Mesenchymal stem cell (in vitro differentiated cells and primary cell): ENCODE measurements around the gene SHANK3.

Experiments used
- DNase-seq: peaks from one replicate; pipeline ENCODE4 v3.0.0-alpha.2; 2013
- H2AFZ ChIP-seq: one replicate; pipeline ENCODE4 v1.6.1; 2013; ENCODE audit warnings: low read depth, mild to moderate bottlenecking, control low read depth, inconsistent platforms, low read length, moderate library complexity
- H2AK5ac ChIP-seq: 2 replicates; pipeline ENCODE4 v1.6.1; 2013; ENCODE audit warnings: low read length, moderate library complexity, mild to moderate bottlenecking, inconsistent platforms; ENCODE audit not compliant: severe bottlenecking
- H2BK120ac ChIP-seq: one replicate; pipeline ENCODE4 v1.6.1; 2013; ENCODE audit warnings: low read depth, mild to moderate bottlenecking, inconsistent platforms, low read length, moderate library complexity
- H2BK12ac ChIP-seq, 2 experiments: one replicate each; pipeline ENCODE4 v1.6.1; 2013; ENCODE audit warnings: inconsistent platforms in 2 of 2, low read length in 2 of 2, mild to moderate bottlenecking in 2 of 2, moderate library complexity in 2 of 2, control low read depth in 1 of 2
- H2BK15ac ChIP-seq: one replicate; pipeline ENCODE4 v1.6.1; 2013; ENCODE audit warnings: mild to moderate bottlenecking, low read depth, inconsistent platforms; ENCODE audit not compliant: poor library complexity, severe bottlenecking
- H2BK5ac ChIP-seq: 2 replicates; pipeline ENCODE4 v1.6.1; 2013; ENCODE audit warnings: low read depth, mild to moderate bottlenecking, low read length, control low read depth, inconsistent platforms; ENCODE audit not compliant: poor library complexity, severe bottlenecking
- H3K14ac ChIP-seq, 2 experiments: one replicate each; pipeline ENCODE4 v1.6.1; 2013; ENCODE audit warnings: inconsistent platforms in 2 of 2, low read length in 2 of 2, control low read depth in 1 of 2, mild to moderate bottlenecking in 1 of 2, moderate library complexity in 1 of 2
- H3K18ac ChIP-seq, 2 experiments: one replicate each; pipeline ENCODE4 v1.6.1; 2013; ENCODE audit warnings: inconsistent platforms in 2 of 2, low read length in 2 of 2, control low read depth in 1 of 2, low read depth in 1 of 2, mild to moderate bottlenecking in 1 of 2
- H3K23ac ChIP-seq, 2 experiments: one replicate each; pipeline ENCODE4 v1.6.1; 2013; ENCODE audit warnings: inconsistent platforms in 2 of 2, low read length in 2 of 2, mild to moderate bottlenecking in 2 of 2, moderate library complexity in 2 of 2, control low read depth in 1 of 2
- H3K27ac ChIP-seq: 2 replicates; pipeline ENCODE4 v1.5.1; 2013; ENCODE audit warnings: mild to moderate bottlenecking, moderate library complexity, low read length, control low read depth, inconsistent platforms; ENCODE audit not compliant: poor library complexity, severe bottlenecking
- H3K27me3 ChIP-seq, 2 experiments: 2 replicates each; pipeline versions ENCODE4 v1.6.1 to v1.7.0; 2013; ENCODE audit warnings: low read length in 2 of 2, mild to moderate bottlenecking in 2 of 2, moderate library complexity in 2 of 2, control low read depth in 1 of 2, inconsistent platforms in 1 of 2; ENCODE audit not compliant: control insufficient read depth in 1 of 2, insufficient read depth in 1 of 2
- H3K36me3 ChIP-seq, 2 experiments: 2 replicates each; pipeline versions ENCODE4 v1.6.1 to v1.7.0; 2013; ENCODE audit warnings: low read length in 2 of 2, control low read depth in 1 of 2, inconsistent platforms in 1 of 2, low read depth in 1 of 2, mild to moderate bottlenecking in 1 of 2; ENCODE audit not compliant: insufficient read depth in 2 of 2, control insufficient read depth in 1 of 2
- H3K4ac ChIP-seq, 2 experiments: one replicate each; pipeline ENCODE4 v1.6.1; 2013; ENCODE audit warnings: inconsistent platforms in 2 of 2, low read length in 2 of 2, mild to moderate bottlenecking in 2 of 2, moderate library complexity in 2 of 2, control low read depth in 1 of 2, low read depth in 1 of 2
- H3K4me1 ChIP-seq: 2 replicates; pipeline ENCODE4 v1.6.1; 2013; ENCODE audit warnings: low read depth, low read length, control low read depth; ENCODE audit not compliant: control insufficient read depth, insufficient read depth
- H3K4me2 ChIP-seq: 2 replicates; pipeline ENCODE4 v1.6.1; 2013; ENCODE audit warnings: low read length, mild to moderate bottlenecking, inconsistent platforms; ENCODE audit not compliant: poor library complexity, severe bottlenecking
- H3K4me3 ChIP-seq, 2 experiments: 2 replicates each; pipeline versions ENCODE4 v1.5.1 to v1.7.0; 2013; ENCODE audit warnings: low read length in 2 of 2, mild to moderate bottlenecking in 2 of 2, control low read depth in 1 of 2, low read depth in 1 of 2; ENCODE audit not compliant: insufficient read depth in 1 of 2
- H3K79me1 ChIP-seq: replicated peaks from 2 replicates; pipeline ENCODE4 v1.6.1; 2013; ENCODE audit warnings: mild to moderate bottlenecking, control low read depth, low read length, inconsistent platforms; ENCODE audit not compliant: poor library complexity, severe bottlenecking
- H3K9ac ChIP-seq: 2 replicates; pipeline ENCODE4 v1.7.0; 2013; ENCODE audit warnings: mild to moderate bottlenecking, low read length, moderate library complexity
- H3K9me3 ChIP-seq: 2 replicates; pipeline ENCODE4 v1.7.0; 2013; ENCODE audit warnings: mild to moderate bottlenecking, low read length; ENCODE audit not compliant: control insufficient read depth
- H4K8ac ChIP-seq: one replicate; pipeline ENCODE4 v1.6.1; 2013; ENCODE audit warnings: inconsistent platforms, mild to moderate bottlenecking, low read length, moderate library complexity
- H4K91ac ChIP-seq: one replicate; pipeline ENCODE4 v1.6.1; 2013; ENCODE audit warnings: mild to moderate bottlenecking, low read length, inconsistent platforms
- WGBS: methylation state at CpG from one replicate; pipeline ENCODE4 v1.1.7; 2013; ENCODE audit warnings: mixed read lengths; 5-methylcytosine and 5-hydroxymethylcytosine counted together

The SHANK3 gene

GRCh38 chr22:50670914-50671538, 1.6 kb upstream of the SHANK3 start:
- 77% methylated on average over 10 of the region's 10 CpGs for WGBS
- no peak for DNase-seq
- no peak overlapping the region for H2AK5ac ChIP-seq
- peaks cover 27% of the 10 kb centered on the region for H3K4me1 ChIP-seq
- H4K91ac ChIP-seq = no peak overlapping the region
- H3K9ac ChIP-seq = no peak overlapping the region
- H4K8ac ChIP-seq = no peak overlapping the region
- no peak overlapping the region for H3K4ac ChIP-seq
- H2BK120ac ChIP-seq = no peak overlapping the region
- no peak overlapping the region for H2AFZ ChIP-seq
- H3K36me3 ChIP-seq = peaks cover 0 to 4% of the 10 kb centered on the region in 2 experiments
- no peaks in the 10 kb centered on the region for H3K79me1 ChIP-seq
- H2BK5ac ChIP-seq = no peak overlapping the region
- H3K14ac ChIP-seq = no peak overlapping the region
- no peak overlapping the region for H2BK12ac ChIP-seq
- H3K4me3 ChIP-seq = no peak overlapping the region
- H3K27ac ChIP-seq = no peak overlapping the region
- no peak overlapping the region for H2BK15ac ChIP-seq
- no peak overlapping the region for H3K4me2 ChIP-seq
- H3K27me3 ChIP-seq = peaks cover 37 to 69% of the 10 kb centered on the region in 2 experiments
- no peak overlapping the region for H3K18ac ChIP-seq
- no peaks in the 10 kb centered on the region for H3K9me3 ChIP-seq
- H3K23ac ChIP-seq = no peak overlapping the region

- no peak overlapping the region for H3K27ac ChIP-seq
- H3K14ac ChIP-seq = no peak overlapping the region
- no peak overlapping the region for H2BK12ac ChIP-seq
- no peak overlapping the region for H3K23ac ChIP-seq
- H2BK120ac ChIP-seq = no peak overlapping the region
- 88% methylated on average over 11 of the region's 11 CpGs for WGBS
- peak overlapping the region; percentile 9 for H2BK15ac ChIP-seq
- no peak overlapping the region for H2AK5ac ChIP-seq
- H3K4me2 ChIP-seq = no peak overlapping the region
- no peak overlapping the region for H2AFZ ChIP-seq
- no peak overlapping the region for H3K9ac ChIP-seq
- H3K4me1 ChIP-seq = peaks cover 27% of the 10 kb centered on the region
- peaks cover 0 to 4% of the 10 kb centered on the region in 2 experiments for H3K36me3 ChIP-seq
- H3K9me3 ChIP-seq = no peaks in the 10 kb centered on the region
- H3K4ac ChIP-seq = no peak overlapping the region
- DNase-seq = no peak
- H4K8ac ChIP-seq = no peak overlapping the region
- H3K79me1 ChIP-seq = no peaks in the 10 kb centered on the region
- H4K91ac ChIP-seq = no peak overlapping the region
- H3K18ac ChIP-seq = no peak overlapping the region
- no peak overlapping the region for H2BK5ac ChIP-seq
- no peak overlapping the region for H3K4me3 ChIP-seq
- H3K27me3 ChIP-seq = peaks cover 43 to 72% of the 10 kb centered on the region in 2 experiments
Observed at GRCh38 chr22:50671641-50672040, 982 bp upstream of the SHANK3 start.

GRCh38 chr22:50672041-50672440, 582 bp upstream of the SHANK3 start:
- no peak overlapping the region for H3K27ac ChIP-seq
- no peak for DNase-seq
- H3K4me2 ChIP-seq = no peak overlapping the region
- H2BK12ac ChIP-seq = no peak overlapping the region
- no peak overlapping the region for H2BK5ac ChIP-seq
- no peak overlapping the region for H4K8ac ChIP-seq
- H3K18ac ChIP-seq = no peak overlapping the region
- peaks cover 27% of the 10 kb centered on the region for H3K4me1 ChIP-seq
- H2BK120ac ChIP-seq = no peak overlapping the region
- no peak overlapping the region for H3K23ac ChIP-seq
- no peak overlapping the region for H3K14ac ChIP-seq
- H3K27me3 ChIP-seq = peaks cover 46 to 72% of the 10 kb centered on the region in 2 experiments
- H3K79me1 ChIP-seq = no peaks in the 10 kb centered on the region
- no peak overlapping the region for H3K9ac ChIP-seq
- H2AFZ ChIP-seq = no peak overlapping the region
- no peak overlapping the region for H2BK15ac ChIP-seq
- H3K9me3 ChIP-seq = no peaks in the 10 kb centered on the region
- peaks cover 0 to 4% of the 10 kb centered on the region in 2 experiments for H3K36me3 ChIP-seq
- no peak overlapping the region for H4K91ac ChIP-seq
- no peak overlapping the region for H3K4ac ChIP-seq
- no peak overlapping the region for H2AK5ac ChIP-seq
- WGBS = 88% methylated on average over 8 of the region's 8 CpGs
- no peak overlapping the region for H3K4me3 ChIP-seq

GRCh38 chr22:50673231-50674129, 857 bp downstream of the SHANK3 start:
- H3K4me1 ChIP-seq = peaks cover 27% of the 10 kb centered on the region
- no peak overlapping the region for H3K14ac ChIP-seq
- H2BK12ac ChIP-seq = no peak overlapping the region
- peak overlapping the region in 1 of 2 experiments; percentile 28 for H3K23ac ChIP-seq
- no peak overlapping the region for H2BK120ac ChIP-seq
- H3K27ac ChIP-seq = no peak overlapping the region
- DNase-seq = no peak
- no peak overlapping the region for H3K18ac ChIP-seq
- H2AK5ac ChIP-seq = no peak overlapping the region
- 9% methylated on average over 37 of the region's 69 CpGs for WGBS
- no peak overlapping the region for H2BK15ac ChIP-seq
- no peak overlapping the region for H3K9ac ChIP-seq
- no peak overlapping the region for H3K4ac ChIP-seq
- no peak overlapping the region for H2AFZ ChIP-seq
- no peak overlapping the region for H4K91ac ChIP-seq
- no peak overlapping the region for H4K8ac ChIP-seq
- peaks cover 0 to 7% of the 10 kb centered on the region in 2 experiments for H3K36me3 ChIP-seq
- H3K79me1 ChIP-seq = no peaks in the 10 kb centered on the region
- H3K27me3 ChIP-seq = peaks cover 46 to 61% of the 10 kb centered on the region in 2 experiments
- no peak overlapping the region for H3K4me3 ChIP-seq
- H3K9me3 ChIP-seq = no peaks in the 10 kb centered on the region
- H2BK5ac ChIP-seq = no peak overlapping the region
- H3K4me2 ChIP-seq = peak overlapping the region; percentile 25
